CD14-positive monocyte (primary cell): ENCODE results near the gene MEAF6. TPM values are rescaled to one million over a fixed set of nuclear protein-coding genes. Genes with fewer than 3 reads are reported as not detected.

ENCODE experiments used
- DNase-seq, 3 donors: peaks; one replicate each; pipeline ENCODE4 v3.0.0-alpha.2; 2011 to 2022
- H2AFZ ChIP-seq: 2 replicates; pipeline ENCODE4 v1.6.0; 2012; ENCODE audit warnings: mild to moderate bottlenecking, low read depth, low read length, inconsistent platforms; ENCODE audit not compliant: insufficient read depth, poor library complexity, severe bottlenecking
- H3K27ac ChIP-seq, 2 donors: 1 replicate in 1 of 2; 2 replicates in 1 of 2; pipeline ENCODE4 v1.5.1; 2012 to 2013; ENCODE audit warnings: low read length in 2 of 2, control low read depth in 1 of 2, inconsistent platforms in 1 of 2, low read depth in 1 of 2, mild to moderate bottlenecking in 1 of 2
- H3K27me3 ChIP-seq, 2 donors: one replicate each; pipeline versions ENCODE4 v1.6.0 to v1.6.1; 2011 to 2013; ENCODE audit warnings: low read length in 2 of 2; ENCODE audit not compliant: control insufficient read depth in 2 of 2, insufficient read depth in 2 of 2
- H3K36me3 ChIP-seq, 2 donors: replicated peaks in 1 of 2; 1 replicate in 1 of 2; 2 replicates in 1 of 2; pipeline versions ENCODE4 v1.5.1 to v1.6.1; 2012 to 2013; ENCODE audit warnings: low read length in 2 of 2, control low read depth in 1 of 2, inconsistent platforms in 1 of 2, mild to moderate bottlenecking in 1 of 2; ENCODE audit not compliant: insufficient read depth in 2 of 2, control insufficient read depth in 1 of 2
- H3K4me1 ChIP-seq, 2 donors: 1 replicate in 1 of 2; 2 replicates in 1 of 2; pipeline versions ENCODE4 v1.5.1 to v1.6.1; 2012 to 2013; ENCODE audit warnings: low read length in 2 of 2, control low read depth in 1 of 2, inconsistent platforms in 1 of 2, mild to moderate bottlenecking in 1 of 2, moderate library complexity in 1 of 2; ENCODE audit not compliant: insufficient read depth in 2 of 2, control insufficient read depth in 1 of 2
- H3K4me2 ChIP-seq: replicated peaks from 2 replicates; pipeline ENCODE3; 2012; ENCODE audit warnings: low read length, moderate library complexity, mild to moderate bottlenecking; ENCODE audit not compliant: poor library complexity, severe bottlenecking; ENCODE audit errors: extremely low read depth
- H3K4me3 ChIP-seq, 3 experiments: fragments of 200-600 bp in 1 of 3; sonication (generic) in 1 of 3; replicated peaks in 1 of 3; 1 replicate in 2 of 3; 2 replicates in 1 of 3; pipeline ENCODE4 v1.5.1; 2011 to 2013; ENCODE audit warnings: low read length in 3 of 3, mild to moderate bottlenecking in 3 of 3, control low read depth in 2 of 3, low read depth in 2 of 3, inconsistent platforms in 1 of 3, moderate library complexity in 1 of 3
- H3K79me2 ChIP-seq: 2 replicates; pipeline ENCODE4 v1.6.0; 2012; ENCODE audit warnings: mild to moderate bottlenecking, control low read depth, inconsistent platforms, low read length, moderate library complexity; ENCODE audit not compliant: insufficient read depth
- H3K9ac ChIP-seq: 2 replicates; pipeline ENCODE4 v1.6.0; 2017; ENCODE audit warnings: low read length, mild to moderate bottlenecking; ENCODE audit not compliant: insufficient read depth, poor library complexity, severe bottlenecking
- H3K9me3 ChIP-seq, 2 donors: replicated peaks in 1 of 2; 1 replicate in 1 of 2; 2 replicates in 1 of 2; pipeline versions ENCODE4 v1.5.1 to v1.6.1; 2012 to 2013; ENCODE audit warnings: low read length in 2 of 2, control low read depth in 1 of 2; ENCODE audit not compliant: control insufficient read depth in 1 of 2, insufficient read depth in 1 of 2
- H4K20me1 ChIP-seq: 2 replicates; pipeline ENCODE4 v1.6.0; 2012; ENCODE audit warnings: mild to moderate bottlenecking, low read length, control low read depth, moderate library complexity; ENCODE audit not compliant: insufficient read depth
- H3K27ac Mint-ChIP-seq, 7 donors: one replicate each; pipeline ENCODE4 v1.8.0; 2020; ENCODE audit warnings: mild to moderate bottlenecking in 7 of 7, mixed read lengths in 7 of 7, moderate library complexity in 6 of 7, inconsistent platforms in 2 of 7
- H3K27me3 Mint-ChIP-seq, 3 donors: one replicate each; pipeline ENCODE4 v1.8.0; 2021 to 2022; ENCODE audit warnings: low read depth in 3 of 3, mild to moderate bottlenecking in 3 of 3, mixed read lengths in 3 of 3, moderate library complexity in 3 of 3, inconsistent platforms in 1 of 3
- H3K36me3 Mint-ChIP-seq, 2 donors: one replicate each; pipeline ENCODE4 v1.8.0; 2020; ENCODE audit warnings: mixed read lengths in 2 of 2, inconsistent platforms in 1 of 2, mild to moderate bottlenecking in 1 of 2
- H3K4me1 Mint-ChIP-seq: one replicate; pipeline ENCODE4 v1.8.0; 2020; ENCODE audit warnings: mild to moderate bottlenecking, mixed read lengths
- H3K4me3 Mint-ChIP-seq, 2 donors: one replicate each; pipeline ENCODE4 v1.8.0; 2020; ENCODE audit warnings: mild to moderate bottlenecking in 2 of 2, mixed read lengths in 2 of 2, moderate library complexity in 1 of 2
- H3K9me3 Mint-ChIP-seq, 7 donors: one replicate each; pipeline ENCODE4 v1.8.0; 2020 to 2022; ENCODE audit warnings: mixed read lengths in 7 of 7, mild to moderate bottlenecking in 6 of 7, moderate library complexity in 6 of 7, inconsistent platforms in 2 of 7
- CTCF ChIP-seq: fragments of 200-600 bp; IDR thresholded peaks from one replicate; pipeline ENCODE4 v1.8.0; 2022; ENCODE audit warnings: antibody characterized with exemption, mild to moderate bottlenecking
- WGBS: methylation state at CpG from one replicate; pipeline ENCODE4 v1.1.5; 2013; ENCODE audit warnings: missing lambda C conversion rate; ENCODE audit not compliant: insufficient coverage; 5-methylcytosine and 5-hydroxymethylcytosine counted together
- intact Hi-C, 2 donors: fragments of 100-400 bp; cut with micrococcal nuclease; formaldehyde crosslinking; loops; one replicate each; pipeline versions ENCODE4 v1.15.0 to v1.15.1; 2023
- polyA plus RNA-seq, 3 donors: library from polyadenylated mRNA; depleted of rRNA in 1 of 3; unstranded in 2 of 3; stranded (reverse) in 1 of 3; fragments of 300-500 nt in 2 of 3; fragments of >200 nt in 1 of 3; fragmentation: Illumina TruSeq in 2 of 3; gene quantifications; 1 replicate in 2 of 3; 2 replicates in 1 of 3; pipeline ENCODE4 v1.2.3, GENCODE V29; 2012 to 2021

MEAF6 gene
- polyA plus RNA-seq, 3 donors = 56.7 to 99.8 (median 79.2) TPM

GRCh38 chr1:37461698-37462436 lies 52.7 kb downstream of the MEAF6 start:
- H2AFZ ChIP-seq = no peak overlapping the region
- H3K4me3 Mint-ChIP-seq = no peak overlapping the region
- no peaks in the 10 kb centered on the region for H3K27me3 ChIP-seq
- intact Hi-C loops = no loop called here
- no peaks in the 10 kb centered on the region for H3K9me3 Mint-ChIP-seq
- H3K4me3 ChIP-seq = no peak overlapping the region
- H3K36me3 ChIP-seq = no peaks in the 10 kb centered on the region
- WGBS = 93% methylated on average over 4 of the region's 9 CpGs
- H3K4me2 ChIP-seq = no peak overlapping the region
- H4K20me1 ChIP-seq = no peaks in the 10 kb centered on the region
- no peak overlapping the region for H3K9ac ChIP-seq
- H3K79me2 ChIP-seq = no peaks in the 10 kb centered on the region
- H3K4me1 ChIP-seq = no peaks in the 10 kb centered on the region
- no peak for DNase-seq
- H3K27ac Mint-ChIP-seq = no peak overlapping the region
- H3K9me3 ChIP-seq = no peaks in the 10 kb centered on the region
- no peak overlapping the region for H3K27ac ChIP-seq
- peaks cover 0 to 3% (median 0%) of the 10 kb centered on the region in 3 donors for H3K27me3 Mint-ChIP-seq
- TF ChIP-seq CTCF = no peak
- no peaks in the 10 kb centered on the region for H3K4me1 Mint-ChIP-seq
- peaks cover 0 to 2% of the 10 kb centered on the region in 2 donors for H3K36me3 Mint-ChIP-seq

GRCh38 chr1:37458551-37458950 lies 56.0 kb downstream of the MEAF6 start:
- Mint-ChIP-seq H3K27ac (peak overlapping the region in 1 of 7 donors; percentile 30), H3K4me1 (peaks cover 13% of the 10 kb centered on the region), H3K9me3 (no peaks in the 10 kb centered on the region), H3K27me3 (peaks cover 0 to 3% (median 0%) of the 10 kb centered on the region in 3 donors), H3K36me3 (peaks cover 0 to 2% of the 10 kb centered on the region in 2 donors), H3K4me3 (no peak overlapping the region)
- no peak overlapping the region for H3K4me2 ChIP-seq
- no peak overlapping the region for H3K4me3 ChIP-seq
- H2AFZ ChIP-seq = no peak overlapping the region
- no CpG with 5 or more reads among the region's 3 CpGs for WGBS
- H3K4me1 ChIP-seq = peaks cover 10 to 13% of the 10 kb centered on the region in 2 donors
- H3K9me3 ChIP-seq = no peaks in the 10 kb centered on the region
- H3K79me2 ChIP-seq = no peaks in the 10 kb centered on the region
- DNase-seq = no peak
- no peaks in the 10 kb centered on the region for H3K27me3 ChIP-seq
- H3K9ac ChIP-seq = no peak overlapping the region
- H3K36me3 ChIP-seq = no peaks in the 10 kb centered on the region
- TF ChIP-seq CTCF = no peak
- intact Hi-C loops = loop anchor here (5.0 to 10.0 kb wide), 2 partner anchors 224 to 226 kb away; no protein-coding TSS in a partner anchor
- H3K27ac ChIP-seq = no peak overlapping the region
- H4K20me1 ChIP-seq = no peaks in the 10 kb centered on the region
